Common myeloid progenitor, CD34-positive (primary cell): Measurements from ENCODE around the gene RCN1.
"Not testable (repeated sequence)": the region's sequence is repeated elsewhere in the genome, so short reads cannot be mapped to it uniquely, and the experiment has no call there.

Source experiments
- CTCF ChIA-PET: fragments of 350-600 bp; sonication (Branson Sonifier 250); formaldehyde crosslinking; loops from one replicate; lab custom pipeline; 2021; ENCODE audit warnings: antibody characterized with exemption; lab: Charles Lee
- POLR2A ChIA-PET: fragments of 350-600 bp; sonication (Branson Sonifier 250); formaldehyde crosslinking; loops from one replicate; lab custom pipeline; 2021; ENCODE audit warnings: antibody characterized with exemption; lab: Charles Lee
- DNase-seq, 3 donors: peaks; one replicate each; pipeline versions ENCODE4 v3.0.0 to v3.0.0-alpha.2; 2013
- H3K27ac ChIP-seq, 2 experiments: 1 replicate in 1 of 2; 2 replicates in 1 of 2; pipeline ENCODE4 v1.7.0; 2013; ENCODE audit warnings: inconsistent platforms in 2 of 2, low read length in 2 of 2, mild to moderate bottlenecking in 2 of 2, low read depth in 1 of 2, moderate library complexity in 1 of 2; ENCODE audit not compliant: severe bottlenecking in 2 of 2, insufficient read depth in 1 of 2, poor library complexity in 1 of 2
- H3K27me3 ChIP-seq, 5 experiments: replicated peaks in 2 of 5; 1 replicate in 3 of 5; 2 replicates in 2 of 5; pipeline versions ENCODE4 v1.6.1 to v1.7.0; 2013; ENCODE audit warnings: low read length in 4 of 5, mild to moderate bottlenecking in 2 of 5, moderate library complexity in 2 of 5, inconsistent platforms in 1 of 5; ENCODE audit not compliant: insufficient read depth in 5 of 5, control insufficient read depth in 4 of 5
- H3K36me3 ChIP-seq, 4 experiments: 1 replicate in 2 of 4; 2 replicates in 2 of 4; pipeline versions ENCODE4 v1.6.1 to v1.7.0; 2013; ENCODE audit warnings: low read length in 3 of 4, control low read depth in 1 of 4, mild to moderate bottlenecking in 1 of 4; ENCODE audit not compliant: control insufficient read depth in 4 of 4, insufficient read depth in 4 of 4
- H3K4me1 ChIP-seq, 4 experiments: 1 replicate in 3 of 4; 2 replicates in 1 of 4; pipeline versions ENCODE4 v1.6.1 to v1.7.1; 2013; ENCODE audit warnings: low read length in 3 of 4, mild to moderate bottlenecking in 3 of 4, control low read depth in 1 of 4, inconsistent platforms in 1 of 4, moderate library complexity in 1 of 4; ENCODE audit not compliant: control insufficient read depth in 4 of 4, insufficient read depth in 4 of 4; ENCODE audit errors: control extremely low read depth in 1 of 4
- H3K4me3 ChIP-seq, 7 experiments: 1 replicate in 4 of 7; 2 replicates in 3 of 7; pipeline versions ENCODE4 v1.5.1 to v1.7.0; 2013; ENCODE audit warnings: mild to moderate bottlenecking in 7 of 7, low read length in 6 of 7, moderate library complexity in 6 of 7, inconsistent platforms in 2 of 7, low read depth in 2 of 7, control low read depth in 1 of 7; ENCODE audit not compliant: insufficient read depth in 4 of 7, control insufficient read depth in 1 of 7; ENCODE audit errors: extremely low read depth in 1 of 7
- H3K9me3 ChIP-seq, 5 experiments: 1 replicate in 4 of 5; 2 replicates in 1 of 5; pipeline versions ENCODE4 v1.6.1 to v1.7.1; 2013; ENCODE audit warnings: low read length in 4 of 5, mild to moderate bottlenecking in 2 of 5, inconsistent platforms in 1 of 5, low read depth in 1 of 5, moderate library complexity in 1 of 5; ENCODE audit not compliant: control insufficient read depth in 4 of 5, insufficient read depth in 2 of 5; ENCODE audit errors: control extremely low read depth in 1 of 5
- WGBS: methylation state at CpG from one replicate; pipeline ENCODE4 v1.1.5; 2013; ENCODE audit not compliant: insufficient coverage; 5-methylcytosine and 5-hydroxymethylcytosine counted together

The RCN1 gene

DNA sequence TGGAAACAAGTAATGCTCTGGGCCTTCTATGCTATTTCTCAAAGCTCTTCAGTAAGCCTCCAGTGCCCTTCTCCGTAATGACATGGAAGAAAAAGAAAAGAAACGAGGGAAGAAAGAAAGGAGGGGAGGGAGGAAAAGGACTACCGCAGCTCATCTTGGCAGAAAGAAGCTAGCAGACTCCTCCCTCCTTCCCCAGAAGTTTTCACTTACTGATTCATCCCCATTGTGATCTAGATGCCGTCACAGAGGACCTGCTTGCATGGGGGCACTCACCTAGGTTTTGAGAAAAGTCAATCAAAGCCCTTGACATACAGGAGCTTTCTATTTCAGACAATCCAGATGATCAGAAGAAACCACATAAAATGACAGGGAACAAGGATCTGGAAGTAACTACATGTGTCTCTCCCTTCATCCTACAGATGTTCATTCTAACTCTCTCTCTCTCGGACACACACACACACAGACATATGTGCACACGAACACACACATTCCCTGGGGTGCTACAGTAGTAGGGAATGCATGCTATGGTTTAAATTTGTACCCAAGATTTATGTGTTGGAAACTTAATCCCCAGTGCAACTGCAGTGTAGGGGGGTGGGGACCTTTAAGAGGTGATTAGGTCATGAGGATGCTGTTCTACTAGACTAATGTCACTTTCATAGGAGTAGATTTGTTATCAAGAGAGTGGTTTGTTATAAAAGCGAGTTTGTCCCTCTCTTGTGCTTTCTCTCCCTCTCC is 37.6 kb upstream of the RCN1 start:
- POLR2A ChIA-PET: no interaction called here
- H3K27ac ChIP-seq: no peak overlapping the region
- peaks cover 0 to 34% (median 19%) of the 10 kb centered on the region in 4 experiments for H3K4me1 ChIP-seq
- no peaks in the 10 kb centered on the region for H3K36me3 ChIP-seq
- no CpG with 5 or more reads among the region's 7 CpGs for WGBS
- DNase-seq: no peak
- no peaks in the 10 kb centered on the region for H3K27me3 ChIP-seq
- H3K9me3 ChIP-seq: no peaks in the 10 kb centered on the region
- no peak overlapping the region for H3K4me3 ChIP-seq
- CTCF ChIA-PET: interaction anchor here (0.8 to 8.1 kb wide), 10 partner anchors 9 to 206 kb away, joined by 3 to 246 read pairs (median 10); partner anchors contain the start of gene RCN1

GRCh38 chr11:32055861-32056260 is 35.0 kb upstream of the RCN1 start:
- no peak for DNase-seq
- peaks cover 0 to 36% (median 19%) of the 10 kb centered on the region in 4 experiments for H3K4me1 ChIP-seq
- ChIA-PET POLR2A (no interaction called here), CTCF (interaction anchor here (2.7 to 8.1 kb wide), 4 partner anchors 11 to 127 kb away, joined by 10 to 246 read pairs (median 30); no protein-coding TSS in a partner anchor)
- H3K9me3 ChIP-seq: no peaks in the 10 kb centered on the region
- WGBS: 100% methylated on average over 1 of the region's 2 CpGs
- H3K27ac ChIP-seq: no peak overlapping the region
- peaks cover 0 to 1% (median 0%) of the 10 kb centered on the region in 5 experiments for H3K27me3 ChIP-seq
- H3K4me3 ChIP-seq: peak overlapping the region in 2 of 7 experiments; percentile 34 to 36
- no peaks in the 10 kb centered on the region for H3K36me3 ChIP-seq

- CTCF ChIA-PET: interaction anchor here (1.0 to 7.8 kb wide), 4 partner anchors 11 to 120 kb away, joined by 4 to 47 read pairs (median 8); no protein-coding TSS in a partner anchor
- POLR2A ChIA-PET: no interaction called here
- Histone ChIP-seq H3K9me3 (no peaks in the 10 kb centered on the region), H3K4me1 (peaks cover 0 to 36% (median 19%) of the 10 kb centered on the region in 4 experiments), H3K4me3 (peak overlapping the region in 2 of 7 experiments; percentile 13 to 36), H3K27ac (no peak overlapping the region), H3K36me3 (no peaks in the 10 kb centered on the region), H3K27me3 (peaks cover 0 to 3% (median 0%) of the 10 kb centered on the region in 5 experiments)
- DNase-seq: peak; percentile 91 to 97 (median 93)
- no CpG with 5 or more reads among the region's 6 CpGs for WGBS
Observed at GRCh38 chr11:32056438-32056837, 34.4 kb upstream of the RCN1 start.

GRCh38 chr11:32059686-32060462 is 31.0 kb upstream of the RCN1 start:
- ChIA-PET CTCF (interaction anchor here (1.8 kb wide), 1 partner anchor 11 kb away, joined by 4 read pairs; no protein-coding TSS in a partner anchor), POLR2A (no interaction called here)
- WGBS: 100% methylated on average over 4 of the region's 6 CpGs
- no peak for DNase-seq
- peaks cover 0 to 4% (median 0%) of the 10 kb centered on the region in 5 experiments for H3K27me3 ChIP-seq
- H3K4me3 ChIP-seq: no peak overlapping the region
- H3K27ac ChIP-seq: no peak overlapping the region
- H3K4me1 ChIP-seq: peaks cover 0 to 40% (median 19%) of the 10 kb centered on the region in 4 experiments
- no peaks in the 10 kb centered on the region for H3K9me3 ChIP-seq
- no peaks in the 10 kb centered on the region for H3K36me3 ChIP-seq

- Histone ChIP-seq H3K27me3 (peaks cover 0 to 4% (median 0%) of the 10 kb centered on the region in 5 experiments), H3K4me1 (peaks cover 0 to 33% (median 5%) of the 10 kb centered on the region in 4 experiments), H3K27ac (no peak overlapping the region), H3K9me3 (no peaks in the 10 kb centered on the region), H3K4me3 (no peak overlapping the region), H3K36me3 (no peaks in the 10 kb centered on the region)
- 100% methylated on average over 1 of the region's 3 CpGs for WGBS
- DNase-seq: no peak
- ChIA-PET POLR2A (no interaction called here), CTCF (interaction anchor here (1.0 to 1.3 kb wide), 2 partner anchors 10 to 11 kb away, joined by 4 to 7 read pairs; no protein-coding TSS in a partner anchor)
Observed at GRCh38 chr11:32062540-32062939, 28.3 kb upstream of the RCN1 start.

GRCh38 chr11:32063031-32063430 is 27.8 kb upstream of the RCN1 start:
- H3K9me3 ChIP-seq, H3K27me3 ChIP-seq, H3K27ac ChIP-seq, POLR2A ChIA-PET, DNase-seq, H3K36me3 ChIP-seq, H3K4me3 ChIP-seq: not testable (repeated sequence)
- WGBS: 100% methylated on average over 1 of the region's 3 CpGs
- CTCF ChIA-PET: interaction anchor here (1.0 to 1.3 kb wide), 2 partner anchors 10 to 11 kb away, joined by 4 to 7 read pairs; no protein-coding TSS in a partner anchor
- H3K4me1 ChIP-seq: peaks cover 0 to 31% (median 4%) of the 10 kb centered on the region in 4 experiments
